Mucosa of descending colon (tissue), 3 donors: ENCODE data around the gene RAD23A. TPM values are rescaled to one million over a fixed set of nuclear protein-coding genes. Genes with fewer than 3 reads are reported as not detected.
"Not testable (repeated sequence)": the region's sequence is repeated elsewhere in the genome, so short reads cannot be mapped to it uniquely, and the experiment has no call there.

ENCODE experiments used
- ATAC-seq: fragments of 200-7000 bp; cut with Tn5 transposase; one replicate; pipeline ENCODE4 v1.9.1; 2020; ENCODE audit warnings: mild to moderate bottlenecking, moderate library complexity
- DNase-seq, 3 donors: peaks; one replicate each; pipeline ENCODE4 v3.0.0-alpha.2; 2020
- H3K36me3 ChIP-seq: fragments of 200-600 bp; one replicate; pipeline ENCODE4 v1.8.0; 2021; ENCODE audit warnings: low read depth, mild to moderate bottlenecking
- H3K4me1 ChIP-seq: fragments of 200-600 bp; one replicate; pipeline ENCODE4 v1.8.0; 2021; ENCODE audit warnings: low read depth, mild to moderate bottlenecking
- H3K4me3 ChIP-seq: fragments of 200-600 bp; one replicate; pipeline ENCODE4 v1.8.0; 2021; ENCODE audit warnings: mild to moderate bottlenecking
- H3K9me3 ChIP-seq: fragments of 200-600 bp; one replicate; pipeline ENCODE4 v1.8.0; 2021; ENCODE audit warnings: mild to moderate bottlenecking
- intact Hi-C, 2 donors: fragments of 100-400 bp; cut with DNase I in 1 of 2; cut with micrococcal nuclease in 1 of 2; formaldehyde crosslinking; loops; one replicate each; pipeline versions ENCODE4 v1.11.0 to v1.11.1; 2022; cut with DNase I, micrococcal nuclease
- total RNA-seq, 3 donors: library from RNA; stranded (reverse); fragmentation: NEBNext Ultra II Directional in 2 of 3; extraction: Animal tissue kit (Norgen Biotek cat#: 25700) in 2 of 3; gene quantifications; one replicate each; pipeline versions ENCODE4 v1.2.1 to v1.2.4, GENCODE V29; 2021 to 2023
- TF ChIP-seq, protein P1 (sequence below): fragments of 200-600 bp; IDR thresholded peaks from one replicate; pipeline ENCODE4 v1.8.0; 2022; ENCODE audit warnings: antibody characterized with exemption, mild to moderate bottlenecking
- donor health status: DM: no; HTN: no; CAD: no; lungs with moderate emphysema.
- donor health status: DM: no; HTN: no; CAD: no.
- donor health status: DM: no; HTN: yes; CAD: no.

Gene RAD23A
- total RNA-seq, 3 donors from 2014 or later: 76.4 to 117 (median 81.4) TPM

DNA sequence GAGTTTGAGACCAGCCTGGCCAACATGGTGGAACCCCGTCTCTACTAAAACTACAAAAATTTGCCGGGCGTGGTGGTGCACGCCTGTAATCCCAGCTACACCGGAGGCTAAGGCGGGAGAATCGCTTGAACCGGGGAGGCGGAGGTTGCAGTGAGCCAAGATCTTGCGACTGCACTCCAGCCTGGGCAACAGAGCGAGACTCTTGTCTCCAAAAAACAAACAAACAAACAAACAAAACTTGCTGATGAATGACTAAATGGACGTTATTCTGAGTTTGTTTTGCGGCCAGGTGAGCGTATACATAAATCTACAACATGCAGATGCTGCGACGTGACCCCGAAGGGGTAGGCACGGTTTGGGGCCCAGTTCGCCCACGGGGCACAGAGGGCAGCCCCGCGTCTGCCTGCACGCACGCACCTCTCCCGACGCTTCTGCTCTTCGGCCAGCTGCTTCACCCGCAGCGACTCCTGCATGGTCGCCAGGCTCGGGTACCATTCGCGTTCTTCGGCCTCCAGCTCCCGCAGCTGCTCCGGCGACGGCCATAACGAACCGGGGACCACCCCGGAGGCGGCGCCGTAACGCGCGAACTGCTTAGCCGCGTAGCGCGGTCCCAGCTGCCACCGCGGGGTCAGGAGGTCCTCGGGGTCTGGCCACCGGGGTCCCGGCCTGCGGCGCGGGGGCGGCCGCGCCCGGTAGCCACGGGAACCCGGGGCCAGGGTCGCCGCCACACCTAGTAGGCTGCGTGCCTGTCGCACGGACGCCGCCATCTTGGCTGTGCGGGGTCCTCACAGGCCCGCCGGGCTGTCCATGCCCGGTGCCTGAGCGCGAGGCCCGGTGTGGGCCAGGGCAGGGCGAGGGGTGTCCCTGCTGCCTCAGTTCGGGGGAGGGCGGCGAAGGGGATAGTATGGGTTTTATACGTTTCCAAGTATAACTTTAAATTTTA is 11.1 kb downstream of the RAD23A start, which contains the start of gene GADD45GIP1:
Gene GADD45GIP1 (minus strand): TSS at position 778 of the 943 bp plus-strand sequence. CDS start 11 bp downstream, at position 767.
- Histone ChIP-seq H3K36me3 (no peaks in the 10 kb centered on the region), H3K4me1 (peaks cover 30% of the 10 kb centered on the region), H3K9me3 (no peaks in the 10 kb centered on the region), H3K4me3 (peak within 1 kb of the TSS; percentile 81)
- DNase-seq (peak; percentile 84 to 92 (median 88)), ATAC-seq (peak; percentile 96)
- TF ChIP-seq, protein P1, sequence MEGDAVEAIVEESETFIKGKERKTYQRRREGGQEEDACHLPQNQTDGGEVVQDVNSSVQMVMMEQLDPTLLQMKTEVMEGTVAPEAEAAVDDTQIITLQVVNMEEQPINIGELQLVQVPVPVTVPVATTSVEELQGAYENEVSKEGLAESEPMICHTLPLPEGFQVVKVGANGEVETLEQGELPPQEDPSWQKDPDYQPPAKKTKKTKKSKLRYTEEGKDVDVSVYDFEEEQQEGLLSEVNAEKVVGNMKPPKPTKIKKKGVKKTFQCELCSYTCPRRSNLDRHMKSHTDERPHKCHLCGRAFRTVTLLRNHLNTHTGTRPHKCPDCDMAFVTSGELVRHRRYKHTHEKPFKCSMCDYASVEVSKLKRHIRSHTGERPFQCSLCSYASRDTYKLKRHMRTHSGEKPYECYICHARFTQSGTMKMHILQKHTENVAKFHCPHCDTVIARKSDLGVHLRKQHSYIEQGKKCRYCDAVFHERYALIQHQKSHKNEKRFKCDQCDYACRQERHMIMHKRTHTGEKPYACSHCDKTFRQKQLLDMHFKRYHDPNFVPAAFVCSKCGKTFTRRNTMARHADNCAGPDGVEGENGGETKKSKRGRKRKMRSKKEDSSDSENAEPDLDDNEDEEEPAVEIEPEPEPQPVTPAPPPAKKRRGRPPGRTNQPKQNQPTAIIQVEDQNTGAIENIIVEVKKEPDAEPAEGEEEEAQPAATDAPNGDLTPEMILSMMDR: no peak
- intact Hi-C loops: no loop called here

DNA sequence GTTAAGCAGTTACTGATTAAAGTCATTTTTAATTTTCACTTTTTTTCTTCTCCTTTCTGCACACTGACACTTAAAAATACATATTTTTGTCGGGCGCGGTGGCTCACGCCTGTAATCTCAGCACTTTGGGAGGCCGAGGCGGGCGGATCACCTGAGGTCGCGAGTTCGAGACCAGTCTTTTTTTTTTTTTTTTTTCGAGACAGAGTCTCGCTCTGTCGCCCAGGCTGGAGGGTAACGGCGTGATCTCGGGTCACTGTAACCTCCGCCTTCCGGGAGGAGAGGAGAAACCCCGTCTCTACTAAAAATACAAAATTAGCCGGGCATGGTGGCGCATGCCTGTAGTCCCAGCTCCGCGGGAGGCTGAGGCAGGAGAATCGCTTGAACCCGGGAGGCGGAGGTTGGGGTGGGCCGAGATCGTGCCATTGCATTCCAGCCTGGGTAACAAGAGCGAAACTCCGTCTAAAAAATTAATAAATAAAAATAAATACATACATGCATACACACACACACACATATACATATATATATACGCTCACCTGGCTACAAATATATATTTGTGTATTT is 11.8 kb downstream of the RAD23A start:
- DNase-seq, H3K9me3 ChIP-seq, H3K36me3 ChIP-seq, intact Hi-C loops: not testable (repeated sequence)
- peaks cover 30% of the 10 kb centered on the region for H3K4me1 ChIP-seq
- H3K4me3 ChIP-seq: peak overlapping the region; percentile 81
- peak; percentile 14 for ATAC-seq

DNA sequence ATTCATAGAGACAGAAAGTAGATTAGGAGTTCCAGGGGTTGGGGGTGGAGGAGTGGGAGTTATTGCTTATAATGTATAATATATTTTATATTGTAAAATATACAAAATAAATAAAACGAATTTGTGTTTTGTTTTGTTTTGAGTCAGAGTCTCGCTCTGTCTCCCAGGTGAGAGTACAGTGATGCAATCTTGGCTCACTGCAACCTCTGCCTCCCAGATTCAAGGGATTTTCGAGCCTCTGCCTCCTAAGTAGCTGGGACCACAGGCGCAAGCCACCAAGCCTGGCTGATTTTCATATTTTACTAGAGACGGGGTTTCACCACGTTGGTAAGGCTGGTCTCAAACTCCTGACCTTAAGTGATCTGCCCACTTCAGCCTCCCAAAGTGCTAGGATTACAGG is 13.8 kb downstream of the RAD23A start:
- no peaks in the 10 kb centered on the region for H3K36me3 ChIP-seq
- no peaks in the 10 kb centered on the region for H3K9me3 ChIP-seq
- ATAC-seq (no peak), DNase-seq (no peak)
- H3K4me1 ChIP-seq: peaks cover 21% of the 10 kb centered on the region
- TF ChIP-seq, protein P1: no peak
- intact Hi-C loops: no loop called here
- no peak overlapping the region for H3K4me3 ChIP-seq

DNA sequence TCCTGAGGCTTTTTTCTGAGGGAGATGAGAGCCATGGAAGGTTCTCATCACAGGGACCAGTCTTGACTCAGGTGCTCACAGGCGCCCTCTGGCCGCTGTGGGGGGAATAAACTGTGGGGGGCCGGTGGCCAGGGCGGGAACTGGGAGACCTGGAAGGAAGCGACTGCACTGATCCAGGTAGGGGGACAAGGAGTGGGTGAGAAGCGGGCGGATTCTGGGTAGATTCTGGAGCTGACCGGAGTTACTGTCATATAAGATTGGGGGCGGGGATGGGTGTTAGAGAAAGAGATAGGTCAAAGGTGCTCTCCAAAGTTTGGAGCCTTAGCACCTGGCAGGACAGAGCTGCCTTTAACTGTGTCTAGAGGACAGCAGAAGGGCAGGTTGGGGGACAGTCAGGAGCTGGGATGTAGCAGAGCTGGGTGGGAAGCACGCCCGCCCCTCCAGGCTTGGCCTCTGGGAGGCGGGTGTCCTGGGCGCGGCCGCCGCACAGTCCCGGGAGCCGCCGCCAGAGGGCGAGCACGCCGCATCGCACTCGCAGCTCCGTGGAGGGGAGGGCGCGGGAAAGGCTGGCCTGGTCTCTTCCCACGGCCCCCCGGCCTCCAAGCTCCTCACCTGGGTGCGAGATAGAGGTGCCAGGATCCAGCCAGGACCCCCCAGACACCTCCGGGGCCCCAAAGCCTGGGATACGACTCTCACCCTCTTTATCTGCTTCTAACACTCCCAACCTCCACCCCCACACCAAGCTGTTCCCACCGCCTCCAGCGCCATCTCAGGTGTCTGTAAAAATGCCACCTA is 19.6 kb downstream of the RAD23A start:
- TF ChIP-seq, protein P1: peak; percentile 95
- peak; percentile 82 to 92 (median 88) for DNase-seq
- intact Hi-C loops: no loop called here
- H3K4me3 ChIP-seq: peak overlapping the region; percentile 11
- no peaks in the 10 kb centered on the region for H3K9me3 ChIP-seq
- H3K36me3 ChIP-seq: no peaks in the 10 kb centered on the region
- no peaks in the 10 kb centered on the region for H3K4me1 ChIP-seq
- ATAC-seq: peak; percentile 98

DNA sequence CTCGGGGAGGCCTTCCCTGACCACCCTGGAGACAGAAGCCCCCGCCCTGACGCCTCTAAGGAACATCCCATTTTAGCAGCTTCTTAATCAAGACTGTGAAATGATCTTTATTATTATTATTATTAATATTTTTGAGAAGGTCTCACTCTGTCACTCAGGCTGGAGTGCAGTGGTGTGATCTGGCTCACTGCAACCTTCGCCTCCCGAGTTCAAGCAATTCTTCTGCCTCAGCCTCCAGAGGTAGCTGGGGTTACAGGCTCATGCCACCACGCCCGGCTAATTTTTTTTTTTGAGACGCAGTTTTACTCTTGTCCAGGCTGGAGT is 20.1 kb downstream of the RAD23A start:
- H3K4me1 ChIP-seq: no peaks in the 10 kb centered on the region

More for the DNA sequence above, 20.1 kb downstream of the RAD23A start:
- Histone ChIP-seq H3K36me3 (no peaks in the 10 kb centered on the region), H3K4me3 (no peak overlapping the region), H3K9me3 (no peaks in the 10 kb centered on the region)
- DNase-seq: no peak
- ATAC-seq: no peak
- intact Hi-C loops: no loop called here
- TF ChIP-seq, protein P1: no peak
